Muscle of arm (tissue), 12 donors: Measurements from ENCODE around the gene WDR31. TPM values are rescaled to one million over a fixed set of nuclear protein-coding genes. Genes with fewer than 3 reads are reported as not detected.

ENCODE experiments used
- DNase-seq: peaks from one replicate; pipeline ENCODE4 v3.0.0-alpha.2; 2013
- polyA plus RNA-seq, 12 donors: library from polyadenylated mRNA; unstranded; fragments of 120-200 nt; gene quantifications; one replicate each; pipeline ENCODE4 v1.2.1, GENCODE V29; 2013; ENCODE audit not compliant: insufficient read length in 12 of 12

WDR31 gene
- polyA plus RNA-seq, 12 donors: 2.1 to 4.8 (median 2.7) TPM; not detected in 1

GRCh38 chr9:113341712-113342410 lies 1.8 kb upstream of the WDR31 start:
- no peak for DNase-seq

GRCh38 chr9:113337714-113338113 lies 2.4 kb downstream of the WDR31 start:
- DNase-seq: no peak

GRCh38 chr9:113331780-113332179 lies 8.3 kb downstream of the WDR31 start:
- DNase-seq: no peak

- DNase-seq: no peak
These were observed 11.9 kb downstream of the WDR31 start for GRCh38 chr9:113328045-113328782.

- DNase-seq: no peak
These were observed 13.8 kb downstream of the WDR31 start for GRCh38 chr9:113326230-113326629.

- DNase-seq: no peak
These were observed 17.4 kb downstream of the WDR31 start for GRCh38 chr9:113322671-113323070.

- DNase-seq: no peak
These were observed 20.0 kb downstream of the WDR31 start for GRCh38 chr9:113320051-113320450.

GRCh38 chr9:113319054-113319453 lies 21.0 kb downstream of the WDR31 start:
- no peak for DNase-seq

- no peak for DNase-seq
These were observed 22.3 kb downstream of the WDR31 start for GRCh38 chr9:113317777-113318176.

- DNase-seq: no peak
These were observed 24.0 kb downstream of the WDR31 start for GRCh38 chr9:113316030-113316429.

GRCh38 chr9:113315231-113315630 lies 24.8 kb downstream of the WDR31 start:
- no peak for DNase-seq

GRCh38 chr9:113313261-113313660 lies 26.8 kb downstream of the WDR31 start:
- no peak for DNase-seq

- DNase-seq: no peak
These were observed 28.1 kb downstream of the WDR31 start for GRCh38 chr9:113311961-113312360.

- no peak for DNase-seq
These were observed 29.5 kb downstream of the WDR31 start for GRCh38 chr9:113310538-113310937.

- peak; percentile 29 for DNase-seq
These were observed 30.8 kb downstream of the WDR31 start for GRCh38 chr9:113309204-113309813.

- no peak for DNase-seq
These were observed 32.6 kb downstream of the WDR31 start for GRCh38 chr9:113307396-113307975.

GRCh38 chr9:113306566-113306965 lies 33.5 kb downstream of the WDR31 start:
- no peak for DNase-seq

- DNase-seq: no peak
These were observed 37.2 kb downstream of the WDR31 start, which contains the start of gene RNF183 for GRCh38 chr9:113302792-113303418. TSS of gene RNF183 (minus strand) at chr9:113303376. CDS start at chr9:113298184, 5,192 bp downstream.

- DNase-seq: no peak
These were observed 38.5 kb downstream of the WDR31 start for GRCh38 chr9:113301548-113301947.

- DNase-seq: peak; percentile 31
These were observed 40.2 kb downstream of the WDR31 start for GRCh38 chr9:113299800-113300292.

GRCh38 chr9:113298924-113299770 lies 40.9 kb downstream of the WDR31 start:
- no peak for DNase-seq
